ENCODE results near the gene MORN3.
"Not testable (repeated sequence)": the region's sequence is repeated elsewhere in the genome, so short reads cannot be mapped to it uniquely, and the experiment has no call there.

MORN3 gene

GRCh38 chr12:121649819-121650353 lies 19.6 kb downstream of the MORN3 start:
- in situ Hi-C loops (cut with MboI; ENCODE audit: low sequenced_read_pairs) = no loop called here

DNA sequence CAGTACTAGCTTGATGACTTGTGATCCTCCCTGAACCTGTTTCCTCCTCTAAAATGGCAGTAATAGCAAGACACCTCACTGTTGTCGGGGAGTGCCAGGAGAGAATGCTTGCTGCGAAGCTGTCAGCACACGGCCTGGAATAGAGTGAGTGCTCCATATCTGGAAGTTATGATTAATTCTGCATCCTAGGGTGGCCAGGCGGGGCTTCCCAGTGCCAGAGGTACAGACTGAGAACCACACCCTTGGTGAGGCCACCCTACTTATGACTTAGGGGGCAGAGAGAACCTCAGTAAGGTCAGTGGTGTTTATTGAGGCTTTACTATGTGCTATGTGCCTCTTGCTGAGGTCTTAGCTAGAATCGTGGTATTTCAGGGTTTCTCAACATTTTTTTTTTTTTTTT lies 20.1 kb downstream of the MORN3 start:
- in situ Hi-C loops (cut with MboI; ENCODE audit: low sequenced_read_pairs) = no loop called here

DNA sequence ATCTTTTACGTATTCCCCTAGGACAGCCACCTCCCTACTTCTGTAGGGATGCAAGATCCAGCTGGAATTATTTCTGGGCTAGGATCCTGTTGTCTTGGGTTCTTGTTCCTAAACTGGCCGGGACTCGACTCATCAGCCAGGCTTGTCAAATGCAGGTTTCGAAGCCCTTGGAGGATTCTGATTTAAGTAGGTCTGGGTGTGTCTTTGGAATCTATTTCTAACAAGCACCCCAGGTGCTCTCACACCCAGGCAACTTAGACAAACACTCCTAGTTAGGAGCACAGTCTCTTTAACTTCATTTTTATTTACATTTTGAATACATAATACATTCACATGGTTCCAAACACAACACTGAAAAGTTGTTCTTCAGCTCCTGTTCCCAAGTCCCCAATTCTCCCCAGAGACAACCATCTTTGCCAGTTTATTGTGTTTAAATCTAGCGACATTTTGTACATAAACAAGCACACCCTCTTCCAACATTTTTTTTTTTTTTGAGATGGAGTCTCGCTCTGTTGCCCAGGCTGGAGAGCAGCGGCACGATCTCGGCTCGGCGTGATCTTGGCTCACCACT lies 20.9 kb downstream of the MORN3 start:
- in situ Hi-C loops (cut with MboI; ENCODE audit: low sequenced_read_pairs) = no loop called here

DNA sequence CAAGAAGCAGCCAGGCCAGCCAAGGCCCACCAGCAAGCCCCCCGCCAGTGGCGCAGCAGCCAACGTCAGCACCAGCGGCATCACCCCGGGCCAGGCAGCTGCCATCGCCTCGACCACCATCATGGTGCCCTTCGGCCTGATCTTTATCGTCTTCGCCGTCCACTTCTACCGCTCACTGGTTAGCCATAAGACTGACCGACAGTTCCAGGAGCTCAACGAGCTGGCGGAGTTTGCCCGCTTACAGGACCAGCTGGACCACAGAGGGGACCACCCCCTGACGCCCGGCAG lies 28.2 kb downstream of the MORN3 start:
- in situ Hi-C loops (cut with MboI; ENCODE audit: low sequenced_read_pairs) = no loop called here

DNA sequence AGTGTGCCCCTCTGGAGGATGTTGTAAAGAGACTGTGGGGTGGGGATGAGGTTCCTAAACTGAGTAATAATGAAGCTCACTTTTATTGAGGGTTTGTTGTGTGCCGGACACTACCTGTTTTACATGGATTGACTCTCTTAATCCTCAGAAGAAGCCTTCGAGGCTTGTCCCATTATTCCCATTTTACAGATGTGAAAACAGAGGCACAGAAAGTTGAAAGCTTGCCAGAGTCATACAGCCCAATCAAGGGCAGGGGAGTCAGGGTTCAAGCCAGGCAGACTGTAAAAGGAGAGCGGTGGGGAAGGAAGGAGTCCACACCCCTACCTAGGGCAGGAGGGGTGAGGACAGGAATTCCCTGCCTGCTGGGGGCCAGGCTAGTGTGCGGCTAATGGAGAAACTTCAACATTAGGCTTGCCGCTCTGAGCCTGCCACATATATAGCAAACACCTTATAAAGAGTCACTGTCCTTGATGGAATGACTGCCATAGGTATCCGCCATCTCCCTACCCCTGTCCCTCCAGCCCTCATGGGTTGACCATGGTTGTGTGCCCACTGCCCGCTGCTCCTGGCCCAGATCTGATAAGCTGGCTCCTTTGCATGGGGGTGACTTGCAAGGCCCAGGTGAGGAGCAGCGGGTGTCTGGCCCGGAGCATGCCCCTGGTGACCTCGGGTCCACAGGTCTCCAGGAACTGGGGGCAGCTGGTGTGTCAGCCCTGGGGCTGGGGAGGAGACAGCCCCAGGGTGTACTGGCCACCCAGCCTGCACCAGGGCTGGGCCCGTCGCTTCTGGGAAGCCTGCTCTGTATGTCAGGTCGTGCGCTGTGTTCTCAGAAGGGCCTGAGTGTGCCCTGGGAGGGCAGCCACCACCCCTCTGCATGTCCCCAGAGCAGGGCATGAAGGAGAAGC lies 30.9 kb downstream of the MORN3 start:
- in situ Hi-C loops (cut with MboI; ENCODE audit: low sequenced_read_pairs) = no loop called here

DNA sequence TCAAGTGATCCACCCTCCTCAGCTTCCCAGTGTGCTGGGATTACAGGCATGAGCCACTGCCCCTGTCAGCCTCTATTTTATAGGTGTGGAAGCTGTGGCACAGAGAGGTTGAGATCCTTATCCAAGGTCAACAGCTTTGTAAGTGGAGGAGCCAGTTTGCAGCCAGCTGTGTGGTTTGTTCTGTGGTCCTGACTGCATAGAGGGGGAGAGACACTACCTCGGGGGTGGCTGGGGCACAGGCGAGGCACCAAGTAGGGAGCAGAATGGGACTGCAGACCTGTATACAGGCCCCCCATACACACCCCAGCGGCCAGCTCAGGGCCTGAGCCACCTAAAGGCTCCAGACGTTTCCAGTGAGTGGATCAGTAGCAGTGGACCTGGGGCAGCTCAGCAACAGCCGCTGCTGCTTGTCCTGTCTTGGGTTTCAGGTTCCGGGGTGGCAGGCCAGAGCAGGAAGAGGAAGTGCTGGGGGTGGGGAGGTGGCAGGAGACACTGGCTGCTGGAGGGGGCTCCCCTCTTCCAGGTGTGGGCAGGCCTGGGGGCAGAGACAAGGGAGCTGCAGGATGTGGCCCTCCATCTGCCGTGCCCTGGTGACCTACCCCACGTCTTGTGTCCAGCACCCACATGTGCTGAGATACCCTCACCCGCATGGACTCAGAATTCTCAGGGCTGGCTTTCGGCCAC lies 32.1 kb downstream of the MORN3 start:
- in situ Hi-C loops (cut with MboI; ENCODE audit: low sequenced_read_pairs) = no loop called here

GRCh38 chr12:121634836-121635235 lies 34.6 kb downstream of the MORN3 start:
- in situ Hi-C loops (cut with MboI; ENCODE audit: low sequenced_read_pairs) = no loop called here

GRCh38 chr12:121633833-121634196 lies 35.6 kb downstream of the MORN3 start:
- in situ Hi-C loops (cut with MboI; ENCODE audit: low sequenced_read_pairs) = not testable (repeated sequence)

DNA sequence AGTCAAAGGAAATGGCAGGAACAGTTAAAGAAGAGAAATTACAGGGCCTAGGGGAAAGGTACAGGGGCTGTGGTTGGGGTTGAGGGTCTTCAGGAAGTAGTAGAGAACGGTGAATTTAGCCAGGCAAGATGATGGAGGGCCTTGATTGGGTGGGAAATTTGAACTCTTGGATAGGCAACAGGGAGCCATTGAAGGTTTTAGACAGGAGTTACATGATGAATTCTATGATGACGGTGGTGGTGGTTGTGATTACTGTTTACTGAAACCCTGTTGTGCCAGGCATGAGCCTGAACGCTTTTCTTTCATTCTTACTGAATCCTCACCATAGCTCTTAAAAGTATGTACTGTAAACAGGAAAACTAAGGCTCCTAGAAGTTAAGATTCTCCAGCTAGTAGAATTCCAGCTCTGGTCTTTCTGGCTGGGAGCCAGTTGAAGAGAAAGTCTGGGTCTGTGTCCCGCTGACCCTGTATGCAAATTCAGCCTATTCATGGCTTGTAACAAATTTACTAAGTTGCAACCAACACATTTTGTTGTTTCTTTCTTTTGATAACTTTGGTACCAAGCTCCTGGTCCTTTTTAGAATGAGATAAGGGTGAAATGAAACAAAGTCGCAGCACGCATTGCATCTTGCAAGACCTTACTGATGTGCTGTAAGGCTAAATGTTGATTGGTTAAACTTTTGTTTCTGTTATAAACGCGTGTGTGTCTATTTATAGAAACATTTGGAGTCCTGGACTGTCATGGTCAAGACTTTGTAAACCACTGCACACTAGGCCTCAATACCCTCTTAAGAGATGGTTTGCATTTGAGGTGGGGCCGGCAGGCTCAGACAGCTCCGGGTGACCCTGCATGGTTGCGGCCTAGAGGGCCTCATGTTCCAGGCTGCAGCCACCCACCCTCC lies 37.1 kb downstream of the MORN3 start:
- in situ Hi-C loops (cut with MboI; ENCODE audit: low sequenced_read_pairs) = no loop called here

DNA sequence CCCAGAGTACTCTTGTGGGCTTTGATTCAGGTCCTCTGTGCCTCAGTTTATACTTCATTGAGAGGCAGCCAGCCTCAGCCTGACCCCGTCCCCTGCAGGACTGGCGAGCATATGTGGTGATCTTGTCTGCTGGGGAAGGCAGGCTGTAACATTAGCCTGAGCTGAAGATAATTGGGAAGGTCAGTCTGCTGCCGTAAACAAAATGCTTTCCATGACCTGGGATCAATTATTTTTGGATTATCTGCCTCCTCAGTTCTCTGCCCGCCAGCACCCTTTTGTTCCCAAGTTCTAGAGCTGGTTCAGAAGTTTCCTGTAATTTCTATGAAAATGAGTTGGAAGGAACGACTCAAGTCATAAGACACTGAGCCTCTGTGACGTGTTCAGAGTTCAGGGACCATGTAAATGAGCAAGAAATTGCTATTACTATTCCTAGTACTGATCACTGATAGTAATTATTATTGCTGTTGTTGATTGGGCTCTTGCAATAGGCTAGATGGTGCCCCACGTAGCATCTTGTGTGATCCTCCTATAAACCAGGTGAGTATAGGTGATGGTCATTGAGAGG lies 38.6 kb downstream of the MORN3 start:
- in situ Hi-C loops (cut with MboI; ENCODE audit: low sequenced_read_pairs) = no loop called here

GRCh38 chr12:121628536-121628935 lies 40.9 kb downstream of the MORN3 start:
- in situ Hi-C loops (cut with MboI; ENCODE audit: low sequenced_read_pairs) = loop anchor here (10.0 kb wide), 2 partner anchors 46 to 134 kb away; no protein-coding TSS in a partner anchor

- in situ Hi-C loops (cut with MboI; ENCODE audit: low sequenced_read_pairs) = loop anchor here (10.0 kb wide), 2 partner anchors 47 to 133 kb away; no protein-coding TSS in a partner anchor
Observed at GRCh38 chr12:121628037-121628436, 41.4 kb downstream of the MORN3 start.

DNA sequence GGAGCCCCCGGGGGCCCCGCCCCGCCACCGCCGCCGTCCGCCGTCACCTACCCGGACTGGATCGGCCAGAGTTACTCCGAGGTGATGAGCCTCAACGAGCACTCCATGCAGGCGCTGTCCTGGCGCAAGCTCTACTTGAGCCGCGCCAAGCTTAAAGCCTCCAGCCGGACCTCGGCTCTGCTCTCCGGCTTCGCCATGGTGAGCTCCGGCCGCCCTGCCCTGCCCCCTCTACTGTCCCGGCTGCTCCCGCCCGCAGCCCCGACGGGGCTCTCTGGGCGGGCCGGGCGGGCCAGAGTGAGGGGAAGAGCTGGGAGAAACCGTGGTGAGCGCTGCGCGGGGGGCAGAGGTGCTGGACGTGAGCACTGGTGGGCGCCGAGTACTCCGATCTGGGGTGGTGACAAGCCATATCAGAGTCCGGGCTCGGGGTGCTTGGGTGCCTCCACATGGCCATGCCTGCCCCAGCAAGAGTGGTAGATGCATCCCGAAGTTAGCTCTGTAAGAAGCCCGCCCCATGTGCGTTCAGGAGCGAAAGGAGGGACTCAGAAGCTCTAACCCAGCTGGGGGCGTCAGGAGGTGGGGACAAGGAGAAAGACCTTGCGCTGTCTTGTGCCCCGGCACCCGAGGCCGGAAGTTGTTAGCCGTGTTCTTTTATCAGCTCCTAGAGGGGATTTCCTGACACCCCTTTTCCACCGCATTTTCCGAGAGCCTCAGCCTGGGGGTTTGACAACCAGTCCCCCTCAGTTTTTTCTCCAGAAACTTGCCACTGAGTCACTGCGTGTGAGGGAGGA lies 42.4 kb downstream of the MORN3 start:
- in situ Hi-C loops (cut with MboI; ENCODE audit: low sequenced_read_pairs) = loop anchor here (10.0 kb wide), 2 partner anchors 48 to 132 kb away; no protein-coding TSS in a partner anchor

DNA sequence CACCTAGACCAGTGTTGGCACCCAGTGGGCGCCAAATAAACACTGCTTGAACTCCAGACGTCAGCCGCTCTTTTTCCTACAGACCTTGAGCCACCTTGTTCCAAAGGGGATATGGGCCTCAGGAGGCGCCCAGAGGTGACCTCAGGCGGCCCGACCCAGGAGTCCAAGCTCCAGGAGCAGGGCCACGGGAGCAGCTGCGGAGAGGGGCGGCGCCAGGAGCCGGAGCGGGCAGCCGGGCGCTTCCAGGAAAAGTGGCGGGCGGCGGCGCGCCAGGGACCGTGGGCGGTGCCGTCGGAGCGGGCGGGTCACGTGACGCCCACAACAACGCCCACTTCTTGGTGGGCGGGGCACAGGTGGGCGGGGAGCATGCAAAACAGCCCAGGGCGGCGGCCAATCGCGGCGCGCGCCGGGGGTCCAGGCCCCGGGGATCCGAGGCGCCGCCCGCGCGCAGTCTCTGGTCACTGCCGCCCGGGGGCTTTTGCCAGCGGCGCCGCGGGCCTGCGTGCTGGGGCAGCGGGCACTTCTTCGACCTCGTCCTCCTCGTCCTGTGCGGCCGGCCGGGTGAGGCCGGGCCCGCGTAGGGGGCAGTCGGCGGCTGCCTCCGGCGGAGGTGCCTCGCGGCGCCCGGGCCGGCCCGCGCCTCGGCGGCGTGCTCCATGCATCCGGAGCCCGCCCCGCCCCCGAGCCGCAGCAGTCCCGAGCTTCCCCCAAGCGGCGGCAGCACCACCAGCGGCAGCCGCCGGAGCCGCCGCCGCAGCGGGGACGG lies 43.2 kb downstream of the MORN3 start, which contains the start of gene ORAI1:
TSS of gene ORAI1 (plus strand) at position 444 of the 766 bp plus-strand sequence.
- in situ Hi-C loops (cut with MboI; ENCODE audit: low sequenced_read_pairs) = loop anchor here (10.0 kb wide), 2 partner anchors 49 to 131 kb away; no protein-coding TSS in a partner anchor

GRCh38 chr12:121620333-121620891 lies 49.0 kb downstream of the MORN3 start:
- in situ Hi-C loops (cut with MboI; ENCODE audit: low sequenced_read_pairs) = loop anchor here (10.0 kb wide), 2 partner anchors 54 to 126 kb away; no protein-coding TSS in a partner anchor

DNA sequence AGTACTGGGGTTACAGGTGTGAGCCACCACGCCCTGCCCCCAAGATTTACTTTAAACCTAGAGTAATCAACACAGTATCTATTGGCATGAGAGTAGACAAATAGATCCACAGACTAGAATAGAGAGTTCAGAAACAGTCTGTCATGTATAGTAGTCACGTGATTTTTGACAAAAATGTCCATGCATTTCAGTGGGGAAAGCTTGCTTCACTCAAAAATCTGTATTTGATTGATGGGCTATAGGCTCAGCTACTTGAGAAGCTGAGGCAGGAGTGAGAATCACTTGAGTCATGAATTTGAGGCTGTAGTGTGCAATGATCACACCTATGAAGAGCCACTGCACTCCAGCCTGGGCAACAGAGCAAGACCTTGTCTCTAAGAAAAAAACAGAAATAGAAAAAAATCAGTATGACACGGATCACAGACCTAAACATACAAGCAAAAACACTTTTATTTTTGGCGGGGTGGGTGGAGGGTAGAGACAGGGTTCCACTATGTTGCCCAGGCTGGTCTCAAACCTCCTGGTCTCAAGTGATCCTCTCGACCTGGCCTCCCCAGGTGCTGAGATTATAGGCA lies 50.7 kb downstream of the MORN3 start:
- in situ Hi-C loops (cut with MboI; ENCODE audit: low sequenced_read_pairs) = no loop called here

DNA sequence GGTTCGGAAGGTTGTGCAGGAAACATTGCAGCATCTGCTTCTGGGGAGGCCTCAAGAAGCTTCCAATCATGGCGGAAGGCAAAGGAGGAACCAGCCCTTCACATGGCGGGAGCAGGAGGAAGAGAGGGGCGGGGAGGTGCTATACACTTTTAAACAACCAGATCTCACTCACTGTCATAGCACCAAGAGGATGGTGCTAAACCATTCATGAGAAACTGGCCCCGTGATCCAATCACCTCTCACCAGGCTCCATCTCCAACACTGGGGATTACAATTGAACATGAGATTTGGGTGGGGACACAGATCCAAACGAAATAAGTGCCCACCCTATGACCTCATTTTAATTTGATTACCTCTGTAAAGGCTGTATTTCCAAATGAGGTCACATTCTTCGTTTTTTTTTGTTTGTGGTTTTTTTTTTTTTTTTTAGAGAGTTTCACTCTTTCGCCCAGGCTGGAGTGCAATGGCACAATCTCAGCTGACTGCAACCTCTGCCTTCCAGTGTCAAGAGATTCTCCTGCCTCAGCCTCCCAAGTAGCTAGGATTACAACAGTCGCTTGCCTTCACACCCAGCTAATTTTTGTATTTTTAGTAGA lies 54.5 kb downstream of the MORN3 start:
- in situ Hi-C loops (cut with MboI; ENCODE audit: low sequenced_read_pairs) = no loop called here
